Measurements from ENCODE around the gene RUVBL2.

- TF ChIP-seq CTCF (IDR thresholded peaks at IDR 0.05), result no peak
- no peak for TF ChIP-seq ZFX (IDR thresholded peaks at IDR 0.05; ENCODE audit: borderline replicate concordance)
These were observed 16.1 kb downstream of the RUVBL2 start for GRCh38 chr19:49009828-49010227.
